Gastrocnemius medialis (tissue), 4 donors: ENCODE measurements around the gene SERPINE1.

ENCODE experiments used
- CTCF ChIP-seq, 5 experiments: fragments of 450-650 bp in 3 of 5; fragments of 200-600 bp in 2 of 5; sonication (generic) in 2 of 5; IDR thresholded peaks in 4 of 5; conservative IDR thresholded peaks in 1 of 5; 1 replicate in 4 of 5; 2 replicates in 1 of 5; pipeline ENCODE4 v1.5.1; 2016 to 2019; ENCODE audit warnings: antibody characterized with exemption in 5 of 5, mild to moderate bottlenecking in 3 of 5, moderate library complexity in 3 of 5
- POLR2A ChIP-seq, 2 donors: fragments of 450-650 bp; IDR thresholded peaks; one replicate each; pipeline ENCODE4 v1.6.1; 2017; ENCODE audit warnings: antibody characterized with exemption in 2 of 2, mild to moderate bottlenecking in 2 of 2, moderate library complexity in 2 of 2

- no peak for TF ChIP-seq POLR2A (IDR thresholded peaks at IDR 0.05)
- no peak for TF ChIP-seq CTCF (IDR thresholded peaks at IDR 0.05 in 4 of 5, conservative IDR thresholded peaks at IDR 0.05 in 1 of 5)
Measured at GRCh38 chr7:101118856-101119255, 8.0 kb upstream of the SERPINE1 start.
